HepG2 (cell line): Measurements from ENCODE around the gene ROBO3. TPM values are rescaled to one million over a fixed set of nuclear protein-coding genes. Genes with fewer than 3 reads are reported as not detected.

Experiments
- ATF7 ChIP-seq, 2 experiments: fragments of 450-650 bp in 1 of 2; sonication (generic) in 1 of 2; formaldehyde crosslinking in 1 of 2; IDR thresholded peaks; 2 replicates each; pipeline versions ENCODE4 v1.4.0 to v1.6.1; 2016 to 2020; ENCODE audit warnings: antibody characterized with exemption in 1 of 2, mild to moderate bottlenecking in 1 of 2, missing genetic modification reagents in 1 of 2
- CREB1 ChIP-seq, 2 experiments: fragments of 450-650 bp in 1 of 2; IDR thresholded peaks; 2 replicates each; pipeline ENCODE4 v1.6.1; 2016 to 2017; ENCODE audit warnings: control low read depth in 1 of 2, mild to moderate bottlenecking in 1 of 2, missing compliant biosample characterization in 1 of 2, missing genetic modification characterization in 1 of 2
- MTF1 ChIP-seq: sonication (generic); formaldehyde crosslinking; IDR thresholded peaks from 2 replicates; pipeline ENCODE4 v1.5.0; 2020; ENCODE audit warnings: missing genetic modification reagents
- PCBP2 ChIP-seq: fragments of 200-400 bp; formaldehyde crosslinking; optimal IDR thresholded peaks from 2 replicates; pipeline ENCODE3; 2018; ENCODE audit warnings: low read length, low read depth; ENCODE audit not compliant: poor library complexity, severe bottlenecking
- POGZ ChIP-seq: sonication (generic); formaldehyde crosslinking; IDR thresholded peaks from 2 replicates; pipeline ENCODE4 v1.4.0; 2020; ENCODE audit warnings: mild to moderate bottlenecking, missing genetic modification reagents
- SMAD3 ChIP-seq: sonication (generic); formaldehyde crosslinking; IDR thresholded peaks from 2 replicates; pipeline ENCODE4 v1.4.0; 2020; ENCODE audit warnings: missing genetic modification reagents
- SMARCE1 ChIP-seq: fragments of 450-650 bp; IDR thresholded peaks from 2 replicates; pipeline ENCODE4 v1.6.1; 2017; ENCODE audit warnings: borderline replicate concordance
- SP1 ChIP-seq, 2 experiments: fragments of 450-650 bp in 1 of 2; sonication (generic) in 1 of 2; formaldehyde crosslinking in 1 of 2; IDR thresholded peaks; 2 replicates each; pipeline versions ENCODE4 v1.4.0 to v1.6.1; 2016 to 2020; ENCODE audit warnings: missing genetic modification reagents in 1 of 2
- ZNF282 ChIP-seq: fragments of 450-650 bp; IDR thresholded peaks from 2 replicates; pipeline ENCODE4 v1.6.1; 2018; ENCODE audit not compliant: partially characterized antibody
- ZNF484 ChIP-seq: sonication (generic); formaldehyde crosslinking; IDR thresholded peaks from 2 replicates; pipeline ENCODE4 v1.5.1; 2020; ENCODE audit warnings: mild to moderate bottlenecking, low read depth, missing genetic modification reagents, borderline replicate concordance
- ZNF530 ChIP-seq: sonication (generic); formaldehyde crosslinking; IDR thresholded peaks from 2 replicates; pipeline ENCODE4 v1.5.0; 2020; ENCODE audit warnings: low read depth, mild to moderate bottlenecking, missing genetic modification reagents
- ZNF710 ChIP-seq: sonication (generic); formaldehyde crosslinking; IDR thresholded peaks from 2 replicates; pipeline ENCODE4 v1.5.0; 2020; ENCODE audit warnings: mild to moderate bottlenecking, missing genetic modification reagents, borderline replicate concordance
- ZNF737 ChIP-seq: sonication (generic); formaldehyde crosslinking; IDR thresholded peaks from 2 replicates; pipeline ENCODE4 v1.5.0; 2020; ENCODE audit warnings: missing genetic modification reagents, mild to moderate bottlenecking, borderline replicate concordance
- ZNF784 ChIP-seq: sonication (generic); formaldehyde crosslinking; IDR thresholded peaks from 2 replicates; pipeline ENCODE4 v1.5.1; 2020; ENCODE audit warnings: missing genetic modification reagents, mild to moderate bottlenecking, borderline replicate concordance
- polyA plus RNA-seq, 8 experiments: library from polyadenylated mRNA; depleted of rRNA in 3 of 8; stranded (reverse) in 7 of 8; unstranded in 1 of 8; fragments of >200 nt; fragmentation: Illumina TruSeq in 4 of 8; extraction: Trizol in 4 of 8; gene quantifications; 2 replicates each; pipeline versions ENCODE4 v1.2.1 to v1.2.3, GENCODE V29; 2011 to 2016; ENCODE audit warnings: low read depth in 4 of 8, missing spikeins in 1 of 8, mixed read lengths in 1 of 8; ENCODE audit not compliant: insufficient read depth in 1 of 8
- total RNA-seq, 5 experiments: library from RNA; depleted of rRNA; stranded (reverse); fragments of >200 nt; fragmentation: Illumina TruSeq; extraction: Trizol; gene quantifications; 2 replicates each; pipeline ENCODE4 v1.2.3, GENCODE V29; 2016; ENCODE audit warnings: low read depth in 1 of 5
- TF ChIP-seq, protein P1 (sequence below), 2 experiments: sonication (generic) in 1 of 2; formaldehyde crosslinking in 1 of 2; IDR thresholded peaks; 2 replicates each; pipeline versions ENCODE4 v1.5.1 to v1.6.1; 2011 to 2020; ENCODE audit warnings: borderline replicate concordance in 1 of 2, low read depth in 1 of 2, low read length in 1 of 2, mild to moderate bottlenecking in 1 of 2, missing genetic modification reagents in 1 of 2, moderate library complexity in 1 of 2
- TF ChIP-seq, protein P2 (sequence below): sonication (generic); formaldehyde crosslinking; IDR thresholded peaks from 2 replicates; pipeline ENCODE4 v1.4.0; 2020; ENCODE audit warnings: mild to moderate bottlenecking, missing genetic modification reagents

The ROBO3 gene
- total and polyA plus RNA-seq, 2 of the 13 experiments (the other 11 are each of a cell fraction or from before 2014, with no cell fraction given): 0.07 to 2.4 TPM

GRCh38 chr11:124875943-124876817 lies 10.9 kb downstream of the ROBO3 start (continued):
- TF ChIP-seq ZNF530 (CRISPR knock-in tag): no peak
- TF ChIP-seq PCBP2: no peak
- no peak for TF ChIP-seq ZNF282
- peak; percentile 54 for TF ChIP-seq POGZ (CRISPR knock-in tag)
- TF ChIP-seq ZNF710 (CRISPR knock-in tag): peak; percentile 60; the same call in 1 of the 2 replicates
- TF ChIP-seq, protein P1, sequence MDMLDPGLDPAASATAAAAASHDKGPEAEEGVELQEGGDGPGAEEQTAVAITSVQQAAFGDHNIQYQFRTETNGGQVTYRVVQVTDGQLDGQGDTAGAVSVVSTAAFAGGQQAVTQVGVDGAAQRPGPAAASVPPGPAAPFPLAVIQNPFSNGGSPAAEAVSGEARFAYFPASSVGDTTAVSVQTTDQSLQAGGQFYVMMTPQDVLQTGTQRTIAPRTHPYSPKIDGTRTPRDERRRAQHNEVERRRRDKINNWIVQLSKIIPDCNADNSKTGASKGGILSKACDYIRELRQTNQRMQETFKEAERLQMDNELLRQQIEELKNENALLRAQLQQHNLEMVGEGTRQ (IDR thresholded peaks at IDR 0.05; ENCODE audit: low read depth, low read length): no peak
- TF ChIP-seq, protein P1 (CRISPR knock-in tag; IDR thresholded peaks at IDR 0.05; ENCODE audit: borderline replicate concordance): no peak
- no peak for TF ChIP-seq ATF7 (IDR thresholded peaks at IDR 0.05)
- no peak for TF ChIP-seq ATF7 (CRISPR knock-in tag; IDR thresholded peaks at IDR 0.05)
- TF ChIP-seq SP1 (IDR thresholded peaks at IDR 0.05): no peak
- TF ChIP-seq SP1 (CRISPR knock-in tag; IDR thresholded peaks at IDR 0.05): peak; percentile 44; the same call in 1 of the 2 replicates
- no peak for TF ChIP-seq ZNF737
- TF ChIP-seq SMAD3 (CRISPR knock-in tag): no peak
- TF ChIP-seq MTF1 (CRISPR knock-in tag): no peak
- TF ChIP-seq, protein P2, sequence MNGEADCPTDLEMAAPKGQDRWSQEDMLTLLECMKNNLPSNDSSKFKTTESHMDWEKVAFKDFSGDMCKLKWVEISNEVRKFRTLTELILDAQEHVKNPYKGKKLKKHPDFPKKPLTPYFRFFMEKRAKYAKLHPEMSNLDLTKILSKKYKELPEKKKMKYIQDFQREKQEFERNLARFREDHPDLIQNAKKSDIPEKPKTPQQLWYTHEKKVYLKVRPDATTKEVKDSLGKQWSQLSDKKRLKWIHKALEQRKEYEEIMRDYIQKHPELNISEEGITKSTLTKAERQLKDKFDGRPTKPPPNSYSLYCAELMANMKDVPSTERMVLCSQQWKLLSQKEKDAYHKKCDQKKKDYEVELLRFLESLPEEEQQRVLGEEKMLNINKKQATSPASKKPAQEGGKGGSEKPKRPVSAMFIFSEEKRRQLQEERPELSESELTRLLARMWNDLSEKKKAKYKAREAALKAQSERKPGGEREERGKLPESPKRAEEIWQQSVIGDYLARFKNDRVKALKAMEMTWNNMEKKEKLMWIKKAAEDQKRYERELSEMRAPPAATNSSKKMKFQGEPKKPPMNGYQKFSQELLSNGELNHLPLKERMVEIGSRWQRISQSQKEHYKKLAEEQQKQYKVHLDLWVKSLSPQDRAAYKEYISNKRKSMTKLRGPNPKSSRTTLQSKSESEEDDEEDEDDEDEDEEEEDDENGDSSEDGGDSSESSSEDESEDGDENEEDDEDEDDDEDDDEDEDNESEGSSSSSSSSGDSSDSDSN (CRISPR knock-in tag): peak; percentile 93
- TF ChIP-seq ZNF784 (CRISPR knock-in tag): no peak
- TF ChIP-seq ZNF484 (CRISPR knock-in tag): no peak
- TF ChIP-seq SMARCE1: no peak
- TF ChIP-seq CREB1 (IDR thresholded peaks at IDR 0.05): no peak
- no peak for TF ChIP-seq CREB1 (CRISPR knock-in tag; IDR thresholded peaks at IDR 0.05)
